Activated naive CD4-positive, alpha-beta T cell (primary cell): ENCODE results near the gene EXOC3L4.

Source experiments
- DNase-seq, 4 experiments: peaks; one replicate each; lab custom pipeline; 2025; lab: John Stamatoyannopoulos, UW

The EXOC3L4 gene

DNA sequence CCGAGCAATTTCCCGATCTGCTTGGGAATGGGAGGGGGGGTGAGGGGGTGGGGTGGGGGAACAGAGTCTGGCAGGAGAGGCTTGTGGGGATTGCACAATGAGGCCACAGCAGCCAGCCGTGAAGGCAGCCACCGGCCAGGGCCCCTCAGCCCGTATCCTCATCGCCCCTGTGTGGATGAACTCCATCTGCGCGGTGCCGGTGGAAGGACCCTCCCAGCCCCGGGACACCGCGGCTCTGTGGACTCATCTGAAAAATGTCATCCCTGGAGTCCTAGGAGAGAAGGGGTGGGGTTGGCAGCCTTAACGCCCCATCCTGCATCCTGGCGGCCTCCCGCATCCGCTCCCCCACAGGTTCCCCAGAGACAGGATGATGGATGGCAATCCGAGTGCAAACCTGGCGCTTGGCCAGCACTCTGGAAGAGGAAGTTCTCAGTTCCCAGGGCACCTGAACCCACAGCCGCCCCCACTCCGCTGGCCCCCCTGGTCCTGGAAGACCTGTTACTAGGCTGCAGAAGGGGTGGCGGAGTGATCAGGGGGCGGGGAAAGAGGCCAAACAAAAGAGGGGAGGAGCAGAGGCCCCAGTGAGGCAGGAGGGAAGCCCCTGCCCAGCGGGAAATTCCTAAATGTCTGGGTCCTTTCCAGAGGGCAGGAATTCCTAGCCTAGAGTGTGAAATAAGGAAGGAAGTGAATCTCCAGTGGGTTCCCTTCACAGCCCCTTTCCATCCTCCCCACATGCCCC is 27.5 kb downstream of the EXOC3L4 start:
- no peak for DNase-seq

DNA sequence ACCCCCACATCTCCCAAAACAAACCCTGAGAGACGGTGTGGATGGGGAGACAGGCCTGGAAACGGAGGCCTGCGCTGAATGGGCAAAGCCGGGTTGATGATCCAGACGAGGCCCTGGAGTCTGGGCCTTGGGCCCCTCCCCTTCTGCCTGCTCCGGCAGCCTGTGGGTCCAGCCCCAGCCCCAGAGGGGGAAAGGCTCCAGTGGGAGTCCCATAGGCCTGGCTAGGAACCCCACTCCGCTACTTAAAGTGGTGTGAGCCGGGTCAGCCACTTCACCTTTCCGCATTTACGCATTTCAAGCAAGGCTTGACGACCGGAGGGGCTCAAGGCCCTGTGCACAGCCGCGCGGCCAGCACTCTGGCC is 28.0 kb downstream of the EXOC3L4 start:
- DNase-seq = no peak

DNA sequence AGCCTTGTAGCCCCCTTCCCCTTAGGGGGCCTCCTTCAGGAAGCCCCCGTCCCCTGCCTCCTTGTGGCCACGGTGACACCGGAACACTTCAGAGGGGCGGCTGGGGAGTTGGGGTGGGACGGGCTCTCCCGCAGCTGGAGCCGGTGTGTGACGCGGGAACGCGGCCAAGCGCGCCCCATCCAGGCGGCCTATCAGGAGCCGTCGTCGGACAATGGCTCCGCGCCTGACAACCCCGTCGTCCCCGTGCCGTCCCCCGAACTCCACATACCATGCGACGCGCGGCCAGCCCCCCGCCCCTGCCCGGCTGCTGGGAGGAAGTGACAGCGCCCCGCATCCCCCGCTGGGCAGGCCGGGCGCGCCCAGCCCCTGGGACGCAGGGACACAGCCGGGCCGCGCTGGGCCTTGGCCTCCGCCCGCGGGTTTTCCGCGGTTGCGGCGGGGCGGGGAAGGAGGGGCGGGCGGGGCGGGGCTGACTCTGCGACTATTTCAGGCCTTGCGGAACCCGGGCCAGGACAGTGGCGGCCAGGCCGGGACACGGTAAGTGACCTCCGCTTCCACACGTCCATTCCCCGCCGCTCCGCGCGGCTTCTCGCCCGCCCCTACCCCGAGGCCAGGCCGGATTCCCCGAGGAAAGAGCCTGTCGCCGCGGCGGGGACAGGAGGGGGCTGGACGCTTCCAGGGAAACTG is 28.6 kb downstream of the EXOC3L4 start, which contains the start of gene TNFAIP2:
Gene TNFAIP2 (plus strand): TSS at position 515 of the 687 bp plus-strand sequence. CDS start 2,997 bp downstream, outside the sequence.
- DNase-seq = no peak

DNA sequence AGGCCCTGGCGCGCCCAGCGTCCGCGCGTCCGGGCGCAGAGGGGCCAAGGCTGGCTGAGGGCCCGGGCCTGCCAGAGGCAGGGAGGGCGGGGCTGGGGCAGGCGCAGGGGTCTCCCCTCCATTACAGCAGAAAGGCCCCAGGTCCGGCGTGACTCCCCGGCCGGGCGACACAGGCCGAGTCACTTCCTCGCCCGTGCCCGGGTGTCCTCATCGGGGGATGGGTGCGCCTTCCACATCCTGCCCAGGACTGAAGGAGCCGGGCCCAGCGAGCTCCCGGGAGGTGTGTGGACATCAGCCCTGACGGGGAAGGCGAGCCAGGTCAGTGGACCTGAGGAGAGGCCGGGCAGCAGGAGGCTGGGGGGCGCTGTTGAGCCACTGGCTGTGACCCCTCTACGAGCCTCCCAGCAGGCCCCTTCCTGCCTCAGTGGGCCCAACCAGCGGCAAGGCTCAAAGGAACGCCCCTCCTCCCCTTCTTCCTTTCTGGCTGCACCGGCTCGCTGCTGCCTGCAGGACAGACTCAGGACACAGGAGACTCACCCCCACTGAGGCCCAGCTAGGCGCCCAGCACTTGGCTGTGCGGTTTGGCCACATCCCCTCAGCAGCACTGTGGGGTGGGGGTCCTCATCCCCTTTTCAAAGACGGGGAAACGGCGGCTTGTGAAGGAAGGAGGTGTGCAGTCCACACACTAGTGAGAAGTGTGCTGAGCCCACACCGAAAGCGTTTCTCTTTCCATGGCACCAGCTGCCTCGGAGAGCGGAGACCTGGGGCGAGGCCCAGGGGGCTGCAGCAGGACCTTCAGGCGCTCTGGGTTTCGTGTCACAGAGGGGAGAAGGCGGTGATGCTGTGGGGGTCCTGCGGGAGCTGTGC is 29.3 kb downstream of the EXOC3L4 start:
- DNase-seq = no peak

GRCh38 chr14:103124501-103125001 is 30.0 kb downstream of the EXOC3L4 start:
- DNase-seq = no peak

- DNase-seq = no peak
These were observed 30.9 kb downstream of the EXOC3L4 start for GRCh38 chr14:103125098-103126070.

DNA sequence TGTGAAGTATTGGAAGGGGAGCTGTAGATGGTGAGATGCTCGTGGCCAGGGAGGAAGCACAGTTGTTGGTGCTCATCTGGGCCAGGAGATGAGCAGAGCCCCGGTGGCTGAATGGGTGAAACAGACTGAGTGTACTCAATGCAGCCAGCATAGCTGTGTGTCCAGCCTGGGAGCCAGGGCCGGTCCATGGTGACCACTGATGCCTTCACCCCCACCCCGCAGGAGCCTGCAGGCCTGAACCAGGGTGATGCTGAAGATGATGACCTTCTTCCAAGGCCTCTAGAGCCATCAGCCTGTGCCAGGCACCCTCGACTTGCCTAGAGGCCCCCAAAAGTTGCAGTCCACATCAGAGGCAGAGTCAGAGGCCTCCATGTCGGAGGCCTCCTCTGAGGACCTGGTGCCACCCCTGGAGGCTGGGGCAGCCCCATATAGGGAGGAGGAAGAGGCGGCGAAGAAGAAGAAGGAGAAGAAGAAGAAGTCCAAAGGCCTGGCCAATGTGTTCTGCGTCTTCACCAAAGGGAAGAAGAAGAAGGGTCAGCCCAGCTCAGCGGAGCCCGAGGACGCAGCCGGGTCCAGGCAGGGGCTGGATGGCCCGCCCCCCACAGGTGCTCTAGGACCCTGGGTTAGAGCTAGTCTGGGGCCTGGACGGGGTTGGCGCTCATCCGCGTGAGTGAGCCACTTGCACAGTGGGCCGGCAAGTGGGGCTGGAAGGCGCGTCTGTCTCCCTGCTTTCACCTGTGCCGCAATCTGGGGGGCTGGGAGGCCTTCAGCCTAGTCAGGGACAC is 31.8 kb downstream of the EXOC3L4 start:
- DNase-seq = no peak

GRCh38 chr14:103126873-103127304 is 32.4 kb downstream of the EXOC3L4 start:
- DNase-seq = no peak

DNA sequence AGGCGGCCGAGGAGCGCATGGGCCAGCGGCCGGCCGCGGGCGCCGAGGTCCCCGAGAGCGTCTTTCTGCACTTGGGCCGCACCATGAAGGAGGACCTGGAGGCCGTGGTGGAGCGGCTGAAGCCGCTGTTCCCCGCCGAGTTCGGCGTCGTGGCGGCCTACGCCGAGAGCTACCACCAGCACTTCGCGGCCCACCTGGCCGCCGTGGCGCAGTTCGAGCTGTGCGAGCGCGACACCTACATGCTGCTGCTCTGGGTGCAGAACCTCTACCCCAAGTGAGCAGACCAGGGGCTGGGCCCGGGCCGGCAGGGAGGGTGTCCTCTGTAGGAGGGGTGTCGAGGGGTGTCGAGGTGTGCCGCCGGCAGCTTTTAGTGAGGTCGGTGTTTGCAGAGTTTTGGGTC is 32.8 kb downstream of the EXOC3L4 start:
- DNase-seq = no peak

- DNase-seq = no peak
These were observed 33.5 kb downstream of the EXOC3L4 start for GRCh38 chr14:103127861-103128598.

- no peak for DNase-seq
These were observed 34.2 kb downstream of the EXOC3L4 start for GRCh38 chr14:103128631-103129300.

DNA sequence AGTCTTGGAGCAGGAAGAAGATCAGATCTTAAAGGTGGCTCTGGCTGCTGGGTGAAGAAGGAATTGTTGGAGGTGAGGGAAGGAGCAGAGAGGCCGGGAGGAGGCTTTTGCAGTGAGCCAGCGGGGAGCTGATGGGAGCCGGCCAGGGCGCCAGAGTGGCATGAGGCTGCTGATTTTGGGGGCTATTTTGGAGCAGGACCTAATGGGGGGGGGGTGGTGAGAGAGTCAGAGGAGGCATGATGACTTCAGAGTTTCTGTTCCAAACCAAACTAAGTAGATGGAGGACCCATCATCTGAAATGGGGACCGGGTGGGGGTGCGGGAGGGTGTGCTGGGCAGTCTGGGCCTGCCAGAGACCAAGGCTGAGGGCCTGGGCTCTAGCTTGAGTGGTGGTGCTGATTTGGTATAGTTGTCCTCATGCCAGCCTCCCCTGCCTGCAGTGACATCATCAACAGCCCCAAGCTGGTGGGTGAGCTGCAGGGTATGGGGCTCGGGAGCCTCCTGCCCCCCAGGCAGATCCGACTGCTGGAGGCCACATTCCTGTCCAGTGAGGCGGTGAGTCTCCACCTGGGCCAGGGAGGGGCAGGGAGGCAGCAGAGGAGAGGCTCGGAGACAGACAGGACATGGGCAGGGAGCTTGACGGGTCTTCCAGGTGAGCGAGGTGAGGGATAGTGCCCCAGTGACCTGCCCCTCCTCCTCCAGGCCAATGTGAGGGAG is 34.9 kb downstream of the EXOC3L4 start:
- DNase-seq = no peak

- DNase-seq = no peak
These were observed 35.7 kb downstream of the EXOC3L4 start for GRCh38 chr14:103130017-103130764.

DNA sequence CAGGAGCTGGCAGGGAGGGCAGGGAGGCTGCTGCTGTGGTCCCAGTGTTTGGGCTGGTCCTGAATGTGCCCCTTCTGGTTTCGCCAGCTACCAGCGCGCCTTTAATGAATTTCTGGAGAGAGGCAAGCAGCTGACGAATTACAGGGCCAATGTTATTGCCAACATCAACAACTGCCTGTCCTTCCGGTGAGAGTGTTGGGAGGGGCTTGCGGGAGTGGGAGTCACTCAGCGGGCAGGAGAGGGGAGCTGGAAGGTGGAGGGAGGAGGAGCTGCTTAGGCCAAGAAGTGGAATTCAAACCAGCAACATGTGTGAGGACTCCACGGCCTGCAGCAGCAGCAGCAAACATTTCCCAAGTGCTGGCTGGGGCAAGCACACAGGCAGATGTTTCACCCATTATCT is 36.4 kb downstream of the EXOC3L4 start:
- DNase-seq = no peak

DNA sequence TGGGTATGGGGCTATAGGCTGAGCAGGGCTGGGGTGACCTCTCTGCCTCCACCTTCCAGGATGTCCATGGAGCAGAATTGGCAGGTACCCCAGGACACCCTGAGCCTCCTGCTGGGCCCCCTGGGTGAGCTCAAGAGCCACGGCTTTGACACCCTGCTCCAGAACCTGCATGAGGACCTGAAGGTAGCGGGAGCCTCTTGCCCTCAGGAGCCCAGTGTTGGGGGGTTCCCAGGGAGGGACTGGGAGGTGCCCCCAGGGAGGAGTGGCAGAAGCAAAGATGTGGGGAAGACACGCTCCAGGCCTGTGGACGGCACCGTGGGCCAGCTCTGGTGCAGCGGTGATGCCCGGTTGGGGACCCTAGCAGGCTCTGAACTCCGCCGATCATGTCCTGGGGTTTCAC is 37.1 kb downstream of the EXOC3L4 start:
- DNase-seq = no peak

DNA sequence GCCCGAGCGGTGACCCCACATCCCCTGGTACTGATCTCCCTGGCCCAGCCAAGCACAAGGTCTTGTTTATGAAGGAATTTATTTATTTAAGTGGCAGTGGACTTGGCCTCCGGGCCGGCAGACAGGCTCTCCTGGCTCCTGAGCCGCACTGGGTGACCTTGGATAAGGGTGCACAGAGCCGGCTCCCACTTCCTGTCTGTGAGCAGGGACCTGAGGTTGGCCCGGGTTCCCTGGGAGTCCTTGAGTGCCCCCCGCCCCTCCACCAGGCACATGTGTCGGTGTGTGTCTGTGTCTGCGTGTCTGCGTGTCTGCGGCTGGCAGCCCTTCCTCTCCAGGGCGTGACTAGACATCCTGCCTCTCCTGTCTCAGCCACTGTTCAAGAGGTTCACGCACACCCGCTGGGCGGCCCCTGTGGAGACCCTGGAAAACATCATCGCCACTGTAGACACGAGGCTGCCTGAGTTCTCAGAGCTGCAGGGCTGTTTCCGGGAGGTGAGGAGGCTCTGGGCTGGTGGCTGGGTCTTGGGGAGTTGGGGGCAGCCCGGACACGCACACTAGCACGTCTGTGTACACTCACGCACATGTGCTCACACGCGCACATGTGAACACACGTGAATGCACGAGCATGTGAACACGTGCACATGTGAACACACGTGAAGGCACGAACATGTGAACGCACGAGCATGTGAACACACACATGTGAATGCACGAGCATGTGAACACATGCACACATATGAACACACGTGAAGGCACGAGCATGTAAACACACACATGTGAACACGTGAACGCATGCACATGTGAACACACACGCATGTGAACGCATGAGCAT is 38.1 kb downstream of the EXOC3L4 start:
- no peak for DNase-seq
